Activated T-helper 17 cell treated with anti-CD3 and anti-CD28 coated beads, Interleukin-2, amount 50 U/mL, for 72 hours (primary cell): ENCODE measurements around the gene TSC2. TPM values are rescaled to one million over a fixed set of nuclear protein-coding genes. Genes with fewer than 3 reads are reported as not detected.

Source experiments
- ATAC-seq: fragments of 150-1000 bp; cut with Tn5 transposase; replicated peaks from 2 replicates; pipeline ENCODE4 v1.10.0; 2021; ENCODE audit warnings: mild to moderate bottlenecking, moderate library complexity
- H3K27ac Mint-ChIP-seq: one replicate; pipeline ENCODE4 v1.8.0; 2022; ENCODE audit warnings: mixed read lengths
- H3K27me3 Mint-ChIP-seq: one replicate; pipeline ENCODE4 v1.8.0; 2022; ENCODE audit warnings: mixed read lengths
- H3K36me3 Mint-ChIP-seq: one replicate; pipeline ENCODE4 v1.8.0; 2022; ENCODE audit warnings: low read depth, mild to moderate bottlenecking, mixed read lengths
- H3K4me1 Mint-ChIP-seq: one replicate; pipeline ENCODE4 v1.8.0; 2022; ENCODE audit warnings: mixed read lengths
- H3K4me3 Mint-ChIP-seq: one replicate; pipeline ENCODE4 v1.8.0; 2022; ENCODE audit warnings: mild to moderate bottlenecking, mixed read lengths
- H3K9me3 Mint-ChIP-seq: one replicate; pipeline ENCODE4 v1.8.0; 2022; ENCODE audit warnings: mixed read lengths
- total RNA-seq, 2 donors: library from RNA; stranded (reverse); gene quantifications; one replicate each; pipeline ENCODE4 v1.2.3, GENCODE V29; 2022

TSC2 gene
- total RNA-seq, 2 donors from 2014 or later: 79.3 to 83.7 TPM

DNA sequence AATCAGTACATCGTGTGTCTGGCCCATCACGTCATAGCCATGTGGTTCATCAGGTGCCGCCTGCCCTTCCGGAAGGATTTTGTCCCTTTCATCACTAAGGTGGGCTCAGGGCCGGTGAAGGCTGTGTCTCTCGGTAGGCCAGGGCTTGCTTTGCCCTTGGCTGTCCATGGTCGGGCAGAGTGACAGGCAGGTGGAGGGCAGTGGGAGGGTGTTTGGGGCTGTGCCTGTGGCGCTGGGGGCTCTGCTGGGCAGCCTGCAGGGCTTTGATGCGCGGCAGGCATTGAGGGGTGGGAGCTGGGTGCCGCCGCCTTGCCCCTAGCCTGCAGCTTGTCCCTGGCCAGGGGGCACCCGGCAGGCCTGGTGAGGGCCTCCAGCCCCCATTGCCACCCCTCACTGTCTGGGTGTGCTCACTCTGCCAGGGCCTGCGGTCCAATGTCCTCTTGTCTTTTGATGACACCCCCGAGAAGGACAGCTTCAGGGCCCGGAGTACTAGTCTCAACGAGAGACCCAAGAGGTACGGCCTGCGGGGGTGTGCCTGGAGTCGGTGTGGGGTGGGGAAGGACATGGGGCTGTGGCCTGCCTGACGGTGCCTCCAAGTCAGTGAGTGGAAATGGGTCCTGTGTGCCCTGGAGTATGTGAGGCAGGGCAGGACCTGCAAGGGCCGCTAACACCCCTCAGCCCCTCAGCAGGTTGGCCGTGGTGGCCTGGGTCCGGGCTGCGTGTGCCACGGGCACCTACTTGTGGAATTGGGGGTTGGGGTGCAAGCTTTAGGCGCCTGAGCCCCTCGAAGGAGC is 28.5 kb downstream of the TSC2 start:
- ATAC-seq: no peak
- Mint-ChIP-seq H3K4me3 (no peak overlapping the region), H3K27me3 (no peaks in the 10 kb centered on the region), H3K4me1 (no peaks in the 10 kb centered on the region), H3K9me3 (no peaks in the 10 kb centered on the region), H3K27ac (no peak overlapping the region), H3K36me3 (peaks cover 22% of the 10 kb centered on the region)

DNA sequence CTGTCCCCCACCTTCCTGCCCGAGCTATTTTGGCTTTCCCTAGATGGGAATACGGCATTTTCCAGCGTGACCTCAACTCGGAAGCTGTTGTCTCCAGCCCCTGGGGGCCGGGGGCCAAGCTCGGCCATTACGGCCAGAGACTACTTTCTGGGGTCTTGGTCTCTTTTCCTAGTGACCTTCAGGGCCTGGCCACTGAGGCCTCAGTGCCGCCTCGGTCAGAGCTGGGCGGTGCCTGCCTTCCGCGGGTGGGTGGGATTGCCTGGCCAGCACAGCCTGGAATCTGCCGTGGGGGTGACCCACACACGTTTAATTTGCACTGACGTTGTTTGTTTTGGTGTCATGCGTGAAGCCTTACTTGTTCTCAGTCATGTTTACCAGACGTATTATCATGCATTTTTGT is 29.2 kb downstream of the TSC2 start:
- Mint-ChIP-seq H3K4me3 (no peak overlapping the region), H3K9me3 (no peaks in the 10 kb centered on the region), H3K4me1 (no peaks in the 10 kb centered on the region), H3K27ac (no peak overlapping the region), H3K36me3 (peaks cover 21% of the 10 kb centered on the region), H3K27me3 (no peaks in the 10 kb centered on the region)
- ATAC-seq: no peak

DNA sequence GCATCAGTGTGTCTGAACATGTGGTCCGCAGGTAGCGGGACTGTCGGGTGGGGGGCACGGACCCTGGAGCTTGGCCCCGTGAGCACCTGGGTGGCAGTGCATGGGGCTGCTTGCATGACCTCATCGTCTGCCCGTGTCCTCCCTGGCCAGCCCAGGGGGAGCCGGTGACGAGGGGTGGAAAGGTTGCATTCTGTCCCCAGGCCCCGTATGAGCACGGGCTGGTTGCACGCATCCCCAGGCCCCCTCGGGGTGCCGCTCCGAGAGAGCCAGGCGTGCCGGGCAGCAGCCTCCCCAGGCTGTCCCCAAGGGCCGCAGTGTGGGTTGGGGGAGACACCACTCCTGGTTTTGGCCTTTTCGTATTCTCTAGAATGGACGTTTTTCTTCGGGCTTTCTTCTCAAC is 29.9 kb downstream of the TSC2 start:
- Mint-ChIP-seq H3K4me1 (no peaks in the 10 kb centered on the region), H3K4me3 (no peak overlapping the region), H3K27ac (no peak overlapping the region), H3K36me3 (peaks cover 16% of the 10 kb centered on the region), H3K27me3 (no peaks in the 10 kb centered on the region), H3K9me3 (no peaks in the 10 kb centered on the region)
- ATAC-seq: no peak

DNA sequence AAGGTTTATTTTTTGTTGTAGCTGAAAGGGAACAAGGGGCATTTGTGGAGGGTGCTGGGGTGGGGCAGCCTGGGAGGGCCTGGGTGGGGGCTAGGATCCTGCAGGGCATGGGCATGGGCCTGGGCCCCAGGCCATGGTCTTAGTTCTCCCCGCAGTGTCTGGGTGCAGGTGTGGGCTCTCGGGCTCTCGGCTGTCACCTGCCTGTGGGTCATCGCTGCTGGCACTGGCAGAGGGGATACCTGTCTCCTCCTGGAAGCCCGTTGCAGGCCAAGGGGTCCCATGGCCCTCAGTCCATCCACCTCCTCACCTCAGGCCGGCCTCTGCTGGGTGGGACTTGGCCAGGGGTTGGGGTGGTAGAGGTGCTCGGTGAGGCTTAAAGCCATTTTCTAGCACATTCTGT is 30.3 kb downstream of the TSC2 start:
- no peaks in the 10 kb centered on the region for H3K27me3 Mint-ChIP-seq
- ATAC-seq: no peak
- H3K9me3 Mint-ChIP-seq: no peaks in the 10 kb centered on the region
- H3K4me1 Mint-ChIP-seq: no peaks in the 10 kb centered on the region
- H3K4me3 Mint-ChIP-seq: no peak overlapping the region
- no peak overlapping the region for H3K27ac Mint-ChIP-seq
- peaks cover 16% of the 10 kb centered on the region for H3K36me3 Mint-ChIP-seq

DNA sequence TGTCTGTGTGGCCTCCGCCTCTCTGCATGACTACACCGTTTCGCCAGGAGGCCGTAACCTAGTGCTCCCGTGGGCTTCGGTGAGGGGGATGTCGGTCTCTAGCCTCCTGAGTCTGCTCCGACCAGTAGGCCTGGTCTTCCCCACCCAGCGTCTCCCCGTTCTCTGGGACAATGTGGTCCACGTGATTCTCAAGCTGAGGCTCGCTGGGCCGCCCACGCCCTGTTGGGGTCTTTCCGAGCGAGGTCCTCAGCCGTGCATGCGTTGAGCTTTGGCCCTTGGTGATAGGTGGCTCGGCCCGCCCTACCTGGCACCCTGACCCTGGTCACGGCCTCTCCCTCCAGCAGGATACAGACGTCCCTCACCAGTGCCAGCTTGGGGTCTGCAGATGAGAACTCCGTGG is 30.9 kb downstream of the TSC2 start:
- Mint-ChIP-seq H3K9me3 (no peaks in the 10 kb centered on the region), H3K27ac (no peak overlapping the region), H3K4me1 (no peaks in the 10 kb centered on the region), H3K27me3 (no peaks in the 10 kb centered on the region), H3K36me3 (peaks cover 16% of the 10 kb centered on the region), H3K4me3 (no peak overlapping the region)
- no peak for ATAC-seq

DNA sequence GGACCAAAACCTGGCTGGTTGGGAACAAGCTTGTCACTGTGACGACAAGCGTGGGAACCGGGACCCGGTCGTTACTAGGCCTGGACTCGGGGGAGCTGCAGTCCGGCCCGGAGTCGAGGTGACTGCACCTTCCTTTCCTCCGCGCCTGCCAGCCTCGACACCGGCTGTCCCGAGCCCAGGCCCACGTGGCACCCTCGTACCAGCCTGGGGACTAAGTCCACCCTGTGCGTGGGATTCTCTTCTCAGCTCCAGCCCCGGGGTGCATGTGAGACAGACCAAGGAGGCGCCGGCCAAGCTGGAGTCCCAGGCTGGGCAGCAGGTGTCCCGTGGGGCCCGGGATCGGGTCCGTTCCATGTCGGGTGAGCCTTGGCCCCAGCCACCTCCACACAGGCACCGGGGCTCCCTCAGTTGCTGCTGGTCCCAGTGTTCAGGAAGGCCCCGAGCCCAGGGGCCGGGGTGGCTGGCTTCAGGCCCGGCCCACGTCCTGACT is 31.6 kb downstream of the TSC2 start:
- Mint-ChIP-seq H3K36me3 (peaks cover 15% of the 10 kb centered on the region), H3K27me3 (no peaks in the 10 kb centered on the region), H3K27ac (no peak overlapping the region), H3K4me3 (no peak overlapping the region), H3K9me3 (no peaks in the 10 kb centered on the region), H3K4me1 (no peaks in the 10 kb centered on the region)
- no peak for ATAC-seq

DNA sequence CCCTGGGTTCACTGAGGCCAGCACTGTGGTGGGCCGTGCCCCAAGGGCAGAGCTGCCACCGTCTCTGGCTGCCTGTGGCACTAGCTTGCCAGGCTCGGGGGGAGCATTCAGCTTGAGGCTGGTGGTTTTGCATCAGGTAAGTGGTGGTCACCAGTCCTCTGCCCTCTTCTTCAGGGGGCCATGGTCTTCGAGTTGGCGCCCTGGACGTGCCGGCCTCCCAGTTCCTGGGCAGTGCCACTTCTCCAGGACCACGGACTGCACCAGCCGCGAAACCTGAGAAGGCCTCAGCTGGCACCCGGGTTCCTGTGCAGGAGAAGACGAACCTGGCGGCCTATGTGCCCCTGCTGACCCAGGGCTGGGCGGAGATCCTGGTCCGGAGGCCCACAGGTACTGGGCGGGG is 32.2 kb downstream of the TSC2 start:
- Mint-ChIP-seq H3K4me1 (no peaks in the 10 kb centered on the region), H3K27ac (no peak overlapping the region), H3K9me3 (no peaks in the 10 kb centered on the region), H3K4me3 (no peak overlapping the region), H3K36me3 (peaks cover 9% of the 10 kb centered on the region), H3K27me3 (no peaks in the 10 kb centered on the region)
- ATAC-seq: no peak

DNA sequence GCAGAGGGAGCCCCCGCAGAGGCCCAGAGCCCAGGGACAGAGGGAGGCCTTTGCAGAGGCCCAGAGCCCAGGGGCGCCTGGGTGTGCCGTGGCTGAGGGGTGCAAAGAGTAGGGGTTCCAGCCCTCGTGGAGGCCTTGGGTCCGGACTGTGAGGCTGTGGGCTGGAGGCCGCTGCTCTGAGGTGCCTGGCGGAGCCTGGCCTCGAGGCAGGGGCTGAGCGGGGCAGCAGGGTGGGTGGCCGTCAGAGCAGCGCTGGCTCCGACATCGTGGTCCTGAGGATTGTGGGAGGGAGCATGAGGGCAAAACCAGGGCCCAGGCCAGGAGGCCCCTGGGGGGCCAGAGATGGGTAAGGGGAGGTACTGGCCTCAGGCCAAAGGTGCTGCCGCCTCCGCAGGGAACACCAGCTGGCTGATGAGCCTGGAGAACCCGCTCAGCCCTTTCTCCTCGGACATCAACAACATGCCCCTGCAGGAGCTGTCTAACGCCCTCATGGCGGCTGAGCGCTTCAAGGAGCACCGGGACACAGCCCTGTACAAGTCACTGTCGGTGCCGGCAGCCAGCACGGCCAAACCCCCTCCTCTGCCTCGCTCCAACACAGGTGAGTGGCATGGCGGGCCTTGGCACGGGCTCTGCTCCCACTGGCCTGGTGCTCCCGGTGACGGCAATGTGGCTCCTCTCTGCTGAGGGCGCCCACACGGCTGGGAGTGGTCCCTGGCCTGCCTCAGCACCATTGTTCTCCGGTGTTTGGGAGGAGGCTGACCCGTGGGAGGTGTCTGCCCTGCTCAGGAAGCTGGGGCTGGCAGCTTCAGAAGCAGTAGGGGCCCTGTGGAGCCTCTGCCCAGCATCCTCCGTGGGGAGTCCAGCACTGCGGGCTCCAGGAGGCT is 33.7 kb downstream of the TSC2 start:
- Mint-ChIP-seq H3K27me3 (no peaks in the 10 kb centered on the region), H3K9me3 (no peaks in the 10 kb centered on the region), H3K4me1 (no peaks in the 10 kb centered on the region), H3K36me3 (peaks cover 7% of the 10 kb centered on the region), H3K4me3 (no peak overlapping the region), H3K27ac (no peak overlapping the region)
- no peak for ATAC-seq

DNA sequence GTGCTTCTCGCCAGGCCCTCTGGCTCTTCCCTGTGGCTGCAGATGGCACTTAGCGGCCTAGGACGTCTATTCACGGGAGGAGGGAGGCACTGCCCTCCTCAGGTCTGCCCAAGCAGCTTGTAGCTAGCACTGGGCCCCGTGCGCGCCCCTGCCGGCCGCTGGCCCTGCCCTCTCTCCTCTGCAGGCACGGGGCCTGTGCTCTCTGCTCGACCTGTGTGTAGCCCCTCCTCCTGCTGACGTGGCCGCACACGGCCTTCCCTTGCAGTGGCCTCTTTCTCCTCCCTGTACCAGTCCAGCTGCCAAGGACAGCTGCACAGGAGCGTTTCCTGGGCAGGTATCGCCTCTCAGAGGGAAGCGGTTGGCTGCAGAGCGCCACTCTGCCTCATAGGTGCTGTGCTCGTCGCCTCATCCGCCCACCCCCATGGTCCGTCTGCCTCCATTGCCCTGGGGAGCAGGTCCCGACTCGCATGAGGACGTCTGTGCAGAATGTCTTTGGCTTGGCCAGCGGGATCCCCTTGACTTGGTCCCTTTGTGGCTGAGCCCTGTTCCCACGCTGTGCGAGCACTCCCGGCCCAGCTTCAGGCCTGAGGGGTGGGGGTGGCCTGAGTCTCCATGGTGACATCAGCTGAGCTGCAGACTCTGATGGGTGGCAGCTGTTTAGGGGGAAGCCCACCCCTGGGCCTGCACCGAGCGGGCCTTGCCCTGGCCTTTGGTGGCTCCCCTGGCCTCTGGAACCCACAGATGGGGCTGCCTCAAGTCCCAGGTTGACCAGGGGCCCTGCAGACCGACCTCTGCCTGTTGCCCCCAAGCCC is 34.6 kb downstream of the TSC2 start:
- H3K4me3 Mint-ChIP-seq: no peak overlapping the region
- no peak for ATAC-seq
- H3K9me3 Mint-ChIP-seq: no peaks in the 10 kb centered on the region
- H3K27me3 Mint-ChIP-seq: no peaks in the 10 kb centered on the region
- H3K27ac Mint-ChIP-seq: no peak overlapping the region
- peaks cover 7% of the 10 kb centered on the region for H3K36me3 Mint-ChIP-seq
- H3K4me1 Mint-ChIP-seq: no peaks in the 10 kb centered on the region

DNA sequence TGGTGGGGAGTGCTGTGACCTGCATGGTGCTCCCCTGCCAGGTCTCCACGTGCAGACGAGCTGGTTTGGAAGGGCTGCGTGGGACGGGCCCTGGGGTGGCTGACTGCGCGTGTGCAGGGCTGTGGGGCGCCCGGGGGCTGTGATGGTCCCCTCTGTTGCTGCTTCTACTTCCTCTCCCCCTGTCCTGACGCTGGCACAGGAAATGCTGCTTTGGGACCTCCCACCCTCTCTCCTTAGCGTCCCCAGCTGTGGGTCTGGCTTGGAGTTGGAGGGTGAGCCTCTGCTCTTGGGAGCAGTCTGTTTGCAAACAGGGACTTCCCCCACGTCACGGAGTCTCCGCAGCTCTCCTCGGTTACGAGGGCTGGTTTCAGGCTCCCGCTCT is 35.2 kb downstream of the TSC2 start:
- H3K4me3 Mint-ChIP-seq: no peak overlapping the region
- no peaks in the 10 kb centered on the region for H3K4me1 Mint-ChIP-seq
- no peak for ATAC-seq
- H3K9me3 Mint-ChIP-seq: no peaks in the 10 kb centered on the region
- H3K36me3 Mint-ChIP-seq: peaks cover 7% of the 10 kb centered on the region
- H3K27me3 Mint-ChIP-seq: no peaks in the 10 kb centered on the region
- H3K27ac Mint-ChIP-seq: no peak overlapping the region

DNA sequence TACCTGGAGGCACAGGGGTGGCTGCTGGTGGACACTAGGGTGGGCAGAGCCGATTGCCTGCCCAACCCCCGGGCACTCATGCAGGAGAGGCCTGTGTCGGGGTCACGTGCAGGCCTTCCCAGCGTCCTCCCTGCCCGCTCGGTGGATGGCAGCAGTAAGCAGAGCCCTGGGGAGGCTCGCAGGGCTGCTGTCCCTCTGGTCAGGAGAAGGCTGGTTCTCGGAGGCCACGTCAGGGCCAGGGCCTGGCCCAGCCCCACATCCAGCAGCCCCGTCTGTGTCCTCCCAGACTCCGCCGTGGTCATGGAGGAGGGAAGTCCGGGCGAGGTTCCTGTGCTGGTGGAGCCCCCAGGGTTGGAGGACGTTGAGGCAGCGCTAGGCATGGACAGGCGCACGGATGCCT is 35.6 kb downstream of the TSC2 start:
- ATAC-seq: no peak
- Mint-ChIP-seq H3K4me1 (no peaks in the 10 kb centered on the region), H3K36me3 (peaks cover 9% of the 10 kb centered on the region), H3K9me3 (no peaks in the 10 kb centered on the region), H3K27me3 (no peaks in the 10 kb centered on the region), H3K4me3 (no peak overlapping the region), H3K27ac (no peak overlapping the region)

DNA sequence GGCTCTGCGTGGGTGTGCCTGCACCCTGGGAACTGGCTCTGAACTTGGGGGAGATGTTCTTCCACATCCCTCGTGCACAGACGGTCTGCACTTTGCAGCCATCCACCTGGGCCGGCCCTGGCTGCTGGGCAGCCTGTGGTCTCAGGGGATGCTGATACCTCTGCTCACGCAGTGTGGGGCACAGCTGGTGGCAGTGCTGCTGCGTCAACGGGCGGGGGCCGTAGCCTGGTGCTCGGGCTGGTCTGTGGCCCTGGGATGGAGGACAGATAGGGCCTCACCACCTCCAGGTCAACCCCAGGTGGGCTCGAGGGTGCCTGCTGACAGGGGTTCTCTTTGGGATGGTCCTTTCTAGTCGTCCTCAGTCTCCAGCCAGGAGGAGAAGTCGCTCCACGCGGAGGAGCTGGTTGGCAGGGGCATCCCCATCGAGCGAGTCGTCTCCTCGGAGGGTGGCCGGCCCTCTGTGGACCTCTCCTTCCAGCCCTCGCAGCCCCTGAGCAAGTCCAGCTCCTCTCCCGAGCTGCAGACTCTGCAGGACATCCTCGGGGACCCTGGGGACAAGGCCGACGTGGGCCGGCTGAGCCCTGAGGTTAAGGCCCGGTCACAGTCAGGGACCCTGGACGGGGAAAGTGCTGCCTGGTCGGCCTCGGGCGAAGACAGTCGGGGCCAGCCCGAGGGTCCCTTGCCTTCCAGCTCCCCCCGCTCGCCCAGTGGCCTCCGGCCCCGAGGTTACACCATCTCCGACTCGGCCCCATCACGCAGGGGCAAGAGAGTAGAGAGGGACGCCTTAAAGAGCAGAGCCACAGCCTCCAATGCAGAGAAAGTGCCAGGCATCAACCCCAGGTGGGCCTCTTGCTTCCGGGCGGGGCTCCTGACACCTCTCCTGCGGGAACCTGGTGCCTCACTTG is 36.3 kb downstream of the TSC2 start:
- no peak for ATAC-seq
- H3K27ac Mint-ChIP-seq: no peak overlapping the region
- H3K9me3 Mint-ChIP-seq: no peaks in the 10 kb centered on the region
- H3K4me1 Mint-ChIP-seq: no peaks in the 10 kb centered on the region
- no peaks in the 10 kb centered on the region for H3K27me3 Mint-ChIP-seq
- no peak overlapping the region for H3K4me3 Mint-ChIP-seq
- peaks cover 11% of the 10 kb centered on the region for H3K36me3 Mint-ChIP-seq

DNA sequence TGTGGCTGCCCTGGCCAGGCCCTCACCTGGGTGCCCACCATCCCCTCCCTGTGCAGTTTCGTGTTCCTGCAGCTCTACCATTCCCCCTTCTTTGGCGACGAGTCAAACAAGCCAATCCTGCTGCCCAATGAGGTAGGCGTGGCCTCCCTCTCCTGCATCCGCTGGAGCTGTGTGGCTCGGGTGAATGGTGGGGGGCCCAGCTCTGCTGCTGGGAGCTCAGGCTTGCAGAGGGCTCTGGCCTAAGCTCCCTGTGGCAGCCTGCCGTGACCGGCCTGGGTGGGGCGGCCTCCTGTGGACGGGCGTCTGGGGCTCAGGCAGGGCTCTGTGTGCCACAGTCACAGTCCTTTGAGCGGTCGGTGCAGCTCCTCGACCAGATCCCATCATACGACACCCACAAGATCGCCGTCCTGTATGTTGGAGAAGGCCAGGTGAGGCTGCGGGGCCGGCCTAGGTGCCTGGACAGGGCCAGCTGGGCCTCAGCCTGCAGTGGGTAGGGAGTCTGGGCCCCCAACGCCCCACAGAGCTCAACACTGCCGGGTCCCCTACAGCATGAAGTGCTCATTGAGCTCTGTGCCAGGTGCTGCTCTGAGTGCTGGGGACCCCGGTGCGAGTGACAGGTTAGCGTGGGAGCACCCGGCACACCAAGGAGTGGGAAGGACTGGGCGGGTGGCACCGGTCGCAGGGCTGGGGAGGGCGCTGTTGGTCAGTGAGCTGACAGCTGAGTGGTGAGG is 37.3 kb downstream of the TSC2 start:
- Mint-ChIP-seq H3K36me3 (peaks cover 11% of the 10 kb centered on the region), H3K27me3 (no peaks in the 10 kb centered on the region), H3K4me3 (no peak overlapping the region), H3K4me1 (no peaks in the 10 kb centered on the region), H3K9me3 (no peaks in the 10 kb centered on the region), H3K27ac (no peak overlapping the region)
- no peak for ATAC-seq
